ENCODE measurements around the gene DNASE1L3.

Gene DNASE1L3

DNA sequence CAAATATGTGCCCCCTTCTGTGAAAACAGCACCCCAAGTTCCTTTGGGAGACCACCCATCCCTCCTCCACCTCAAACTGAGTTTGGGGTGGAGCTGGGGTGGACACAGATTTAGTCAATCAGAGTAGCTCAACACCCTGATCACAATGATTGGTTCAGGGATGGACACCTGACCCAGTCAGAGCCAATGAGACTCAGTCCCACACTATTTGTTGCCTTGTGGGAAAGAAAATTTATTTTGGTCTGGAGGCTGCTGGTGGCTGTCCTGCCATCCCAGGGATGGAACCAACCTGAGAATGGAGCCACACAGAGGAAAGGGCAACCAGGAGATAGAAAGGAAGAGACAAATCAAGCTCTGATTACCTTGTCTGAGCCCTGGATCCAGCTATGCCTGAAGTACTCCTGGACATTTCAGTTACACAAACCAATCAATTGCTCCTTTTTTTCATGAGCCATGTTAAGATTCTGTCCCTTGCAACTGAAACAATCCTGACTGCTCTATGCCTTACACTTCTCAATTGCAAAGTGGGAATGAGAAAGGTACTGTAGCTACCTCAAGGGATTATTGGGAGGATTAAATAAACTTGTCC lies 10.6 kb downstream of the DNASE1L3 start:
- DNase-seq (ENCODE audit: low read depth): no peak
- TF ChIP-seq, protein P1, sequence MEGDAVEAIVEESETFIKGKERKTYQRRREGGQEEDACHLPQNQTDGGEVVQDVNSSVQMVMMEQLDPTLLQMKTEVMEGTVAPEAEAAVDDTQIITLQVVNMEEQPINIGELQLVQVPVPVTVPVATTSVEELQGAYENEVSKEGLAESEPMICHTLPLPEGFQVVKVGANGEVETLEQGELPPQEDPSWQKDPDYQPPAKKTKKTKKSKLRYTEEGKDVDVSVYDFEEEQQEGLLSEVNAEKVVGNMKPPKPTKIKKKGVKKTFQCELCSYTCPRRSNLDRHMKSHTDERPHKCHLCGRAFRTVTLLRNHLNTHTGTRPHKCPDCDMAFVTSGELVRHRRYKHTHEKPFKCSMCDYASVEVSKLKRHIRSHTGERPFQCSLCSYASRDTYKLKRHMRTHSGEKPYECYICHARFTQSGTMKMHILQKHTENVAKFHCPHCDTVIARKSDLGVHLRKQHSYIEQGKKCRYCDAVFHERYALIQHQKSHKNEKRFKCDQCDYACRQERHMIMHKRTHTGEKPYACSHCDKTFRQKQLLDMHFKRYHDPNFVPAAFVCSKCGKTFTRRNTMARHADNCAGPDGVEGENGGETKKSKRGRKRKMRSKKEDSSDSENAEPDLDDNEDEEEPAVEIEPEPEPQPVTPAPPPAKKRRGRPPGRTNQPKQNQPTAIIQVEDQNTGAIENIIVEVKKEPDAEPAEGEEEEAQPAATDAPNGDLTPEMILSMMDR (IDR thresholded peaks at IDR 0.05; ENCODE audit: control insufficient read depth, extremely low read depth, insufficient read depth): no peak

DNA sequence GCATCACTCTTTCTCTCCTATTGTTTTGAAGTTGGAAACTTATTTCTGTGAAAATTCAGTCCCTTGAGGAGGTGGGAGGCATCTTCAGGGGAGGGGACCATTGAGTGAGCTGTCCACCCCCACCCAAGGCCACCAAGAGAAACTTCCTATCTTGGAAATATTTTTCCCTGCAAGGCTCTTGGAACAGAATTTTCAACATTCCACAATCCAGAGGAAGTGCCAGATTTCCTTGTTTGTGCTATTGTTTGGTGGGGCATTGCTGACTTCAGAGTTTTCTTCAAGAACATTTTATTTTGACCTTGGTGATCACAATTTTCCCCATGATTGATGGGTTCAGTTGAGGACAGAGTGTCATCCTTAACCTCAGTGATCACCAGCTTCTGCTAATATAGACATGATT lies 12.0 kb downstream of the DNASE1L3 start:
- no peak for DNase-seq (ENCODE audit: low read depth)
- TF ChIP-seq, protein P1 (IDR thresholded peaks at IDR 0.05; ENCODE audit: control insufficient read depth, extremely low read depth, insufficient read depth): no peak
- H3K4me3 ChIP-seq (ENCODE audit: low read depth, low read length): no peak overlapping the region

More for the DNA sequence above, 10.6 kb downstream of the DNASE1L3 start:
- H3K4me3 ChIP-seq (ENCODE audit: low read depth, low read length): no peak overlapping the region

DNA sequence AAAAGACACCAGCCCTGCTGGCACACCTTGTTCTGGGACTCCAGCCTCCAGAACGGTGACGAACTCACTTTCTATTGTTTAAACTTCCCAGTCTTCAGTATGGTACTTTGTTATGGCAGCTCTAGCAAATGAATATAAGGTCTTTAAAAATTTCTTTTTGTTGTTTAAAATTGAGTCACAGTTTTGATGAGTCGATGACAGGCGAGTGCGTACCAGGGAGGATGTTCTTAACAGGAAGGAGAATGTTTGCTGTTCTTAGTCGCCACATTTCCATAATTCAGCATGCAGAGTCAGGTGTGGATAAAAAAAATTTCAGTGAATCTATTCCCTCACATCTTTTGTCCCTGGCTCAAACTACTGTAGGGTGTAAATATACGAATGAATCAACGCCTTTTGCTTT lies 12.4 kb downstream of the DNASE1L3 start:
- TF ChIP-seq, protein P1 (IDR thresholded peaks at IDR 0.05; ENCODE audit: control insufficient read depth, extremely low read depth, insufficient read depth): no peak
- H3K4me3 ChIP-seq (ENCODE audit: low read depth, low read length): no peak overlapping the region
- DNase-seq (ENCODE audit: low read depth): no peak

DNA sequence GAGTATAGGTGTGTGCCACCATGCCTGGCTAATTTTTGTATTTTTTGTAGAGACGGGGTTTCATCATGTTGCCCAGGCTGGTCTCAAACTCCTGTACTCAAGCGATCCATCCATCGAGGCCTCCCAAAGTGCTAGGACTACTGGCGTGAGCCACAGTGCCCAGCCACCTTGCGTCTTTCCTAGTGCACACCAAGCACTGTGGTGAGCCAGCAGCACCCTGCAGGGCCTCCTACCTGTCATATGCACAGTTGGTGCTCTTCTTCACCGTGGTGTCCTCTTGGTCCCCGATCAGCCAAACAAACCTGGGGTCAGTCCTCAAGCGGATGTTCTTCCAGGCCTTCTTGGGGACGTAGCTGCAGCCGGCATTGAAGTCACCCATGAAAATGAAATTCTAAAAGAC lies 13.2 kb downstream of the DNASE1L3 start:
- H3K4me3 ChIP-seq (ENCODE audit: low read depth, low read length): no peak overlapping the region
- DNase-seq (ENCODE audit: low read depth): no peak
- TF ChIP-seq, protein P1 (IDR thresholded peaks at IDR 0.05; ENCODE audit: control insufficient read depth, extremely low read depth, insufficient read depth): no peak

DNA sequence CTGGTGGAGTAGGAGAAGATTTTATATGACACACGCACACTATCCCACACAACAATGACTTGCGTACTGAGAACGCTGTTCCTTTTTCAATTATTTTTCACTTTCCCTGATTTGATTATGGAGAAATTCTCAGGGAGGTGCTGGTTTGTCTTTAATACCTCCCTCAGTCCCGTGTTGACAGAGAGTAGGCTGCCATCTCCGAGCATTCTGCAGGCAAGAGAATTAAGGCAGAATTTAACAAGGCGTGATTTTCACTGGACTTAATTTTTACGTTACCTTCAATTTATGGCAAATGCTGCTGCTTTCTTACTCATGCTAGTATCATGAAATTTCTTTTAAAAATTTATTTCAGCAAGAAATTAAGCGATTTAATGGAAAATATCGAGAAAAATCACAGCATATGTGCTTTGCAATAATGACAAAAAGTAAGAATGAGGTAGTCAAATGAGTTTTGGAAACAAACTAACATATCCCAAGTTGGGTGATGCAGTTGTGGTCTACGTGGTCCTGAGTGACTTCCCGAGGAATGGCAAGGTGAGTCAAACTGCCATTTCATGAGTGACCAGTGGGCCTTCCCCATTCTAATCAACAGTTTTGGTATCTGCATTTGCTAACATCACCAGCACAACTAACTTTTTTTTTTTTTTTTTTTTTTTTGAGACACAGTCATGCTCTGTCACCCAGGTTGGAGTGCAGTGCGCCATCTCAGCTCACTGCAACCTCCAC lies 16.9 kb downstream of the DNASE1L3 start:
- no peak overlapping the region for H3K4me3 ChIP-seq (ENCODE audit: low read depth, low read length)
- TF ChIP-seq, protein P1 (IDR thresholded peaks at IDR 0.05; ENCODE audit: control insufficient read depth, extremely low read depth, insufficient read depth): no peak
- no peak for DNase-seq (ENCODE audit: low read depth)

DNA sequence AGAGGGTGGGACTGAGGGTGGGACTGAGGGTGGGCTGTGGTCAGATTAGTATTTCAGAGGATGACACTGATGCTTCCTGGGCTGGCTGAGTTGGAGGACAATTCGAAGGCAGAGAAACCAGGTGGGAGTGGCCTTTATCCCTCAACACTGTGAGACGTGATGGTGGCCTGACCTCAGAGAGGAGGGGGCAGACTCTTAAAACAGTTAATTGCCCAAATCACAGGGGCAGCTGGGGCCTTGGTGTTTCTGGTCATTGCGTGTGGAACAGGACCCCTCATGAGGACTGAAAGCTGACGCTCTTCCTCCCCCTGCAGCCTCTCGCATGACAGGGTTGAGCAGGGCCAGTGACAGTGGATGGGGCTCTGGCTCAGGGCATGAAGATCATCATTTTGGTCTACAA lies 18.7 kb downstream of the DNASE1L3 start:
- H3K4me3 ChIP-seq (ENCODE audit: low read depth, low read length): no peak overlapping the region
- DNase-seq (ENCODE audit: low read depth): no peak
- TF ChIP-seq, protein P1 (IDR thresholded peaks at IDR 0.05; ENCODE audit: control insufficient read depth, extremely low read depth, insufficient read depth): no peak
